HL-60/S4 treated with retinoic acid at 250 ng/mL for 4 days and 3 days (cell line): Measurements from ENCODE around the gene VTI1A.

Experiments used
- in situ Hi-C: fragments of 300-500 bp; cut with MboI; formaldehyde crosslinking; loops from 2 replicates; pipeline ENCODE4 v1.7.0; 2022; ENCODE audit warnings: low sequenced_read_pairs

VTI1A gene

GRCh38 chr10:112799726-112800510 lies 352.9 kb downstream of the VTI1A start:
- in situ Hi-C loops, result no loop called here

- in situ Hi-C loops, result no loop called here
Observed at GRCh38 chr10:112801004-112801403, 354.0 kb downstream of the VTI1A start.

- in situ Hi-C loops, result no loop called here
Observed at GRCh38 chr10:112801748-112802147, 354.7 kb downstream of the VTI1A start.

- in situ Hi-C loops, result no loop called here
Observed at GRCh38 chr10:112802411-112803022, 355.5 kb downstream of the VTI1A start.

- in situ Hi-C loops, result no loop called here
Observed at GRCh38 chr10:112803961-112804401, 357.0 kb downstream of the VTI1A start.

- in situ Hi-C loops, result no loop called here
Observed at GRCh38 chr10:112805254-112805590, 358.2 kb downstream of the VTI1A start.

- in situ Hi-C loops, result no loop called here
Observed at GRCh38 chr10:112805701-112806100, 358.7 kb downstream of the VTI1A start.

GRCh38 chr10:112807013-112807412 lies 360.0 kb downstream of the VTI1A start:
- in situ Hi-C loops, result no loop called here

GRCh38 chr10:112809736-112810135 lies 362.7 kb downstream of the VTI1A start:
- in situ Hi-C loops, result no loop called here

- in situ Hi-C loops, result no loop called here
Observed at GRCh38 chr10:112810711-112811151, 363.7 kb downstream of the VTI1A start.

GRCh38 chr10:112811741-112812551 lies 364.9 kb downstream of the VTI1A start:
- in situ Hi-C loops, result no loop called here

GRCh38 chr10:112812586-112812985 lies 365.6 kb downstream of the VTI1A start:
- in situ Hi-C loops, result no loop called here

- in situ Hi-C loops, result no loop called here
Observed at GRCh38 chr10:112813866-112814591, 367.0 kb downstream of the VTI1A start.

- in situ Hi-C loops, result no loop called here
Observed at GRCh38 chr10:112815269-112816032, 368.4 kb downstream of the VTI1A start.

GRCh38 chr10:112816033-112816430 lies 369.0 kb downstream of the VTI1A start:
- in situ Hi-C loops, result no loop called here

GRCh38 chr10:112816891-112817290 lies 369.9 kb downstream of the VTI1A start:
- in situ Hi-C loops, result no loop called here

- in situ Hi-C loops, result no loop called here
Observed at GRCh38 chr10:112817981-112818777, 371.2 kb downstream of the VTI1A start.

GRCh38 chr10:112819231-112819630 lies 372.2 kb downstream of the VTI1A start:
- in situ Hi-C loops, result no loop called here

- in situ Hi-C loops, result no loop called here
Observed at GRCh38 chr10:112820320-112820719, 373.3 kb downstream of the VTI1A start.
